Hematopoietic multipotent progenitor cell treated with erythropoietin and hydrocortisone succinate and interleukin-3 and kit ligand, for 15 days (in vitro differentiated cells): ENCODE measurements around the gene NHSL2.

Experiments
- DNase-seq: peaks from one replicate; pipeline ENCODE4 v3.0.0-alpha.2; 2015; ENCODE audit warnings: low spot score

The NHSL2 gene

GRCh38 chrX:72182924-72183323 is 272.3 kb downstream of the NHSL2 start:
- no peak for DNase-seq

DNA sequence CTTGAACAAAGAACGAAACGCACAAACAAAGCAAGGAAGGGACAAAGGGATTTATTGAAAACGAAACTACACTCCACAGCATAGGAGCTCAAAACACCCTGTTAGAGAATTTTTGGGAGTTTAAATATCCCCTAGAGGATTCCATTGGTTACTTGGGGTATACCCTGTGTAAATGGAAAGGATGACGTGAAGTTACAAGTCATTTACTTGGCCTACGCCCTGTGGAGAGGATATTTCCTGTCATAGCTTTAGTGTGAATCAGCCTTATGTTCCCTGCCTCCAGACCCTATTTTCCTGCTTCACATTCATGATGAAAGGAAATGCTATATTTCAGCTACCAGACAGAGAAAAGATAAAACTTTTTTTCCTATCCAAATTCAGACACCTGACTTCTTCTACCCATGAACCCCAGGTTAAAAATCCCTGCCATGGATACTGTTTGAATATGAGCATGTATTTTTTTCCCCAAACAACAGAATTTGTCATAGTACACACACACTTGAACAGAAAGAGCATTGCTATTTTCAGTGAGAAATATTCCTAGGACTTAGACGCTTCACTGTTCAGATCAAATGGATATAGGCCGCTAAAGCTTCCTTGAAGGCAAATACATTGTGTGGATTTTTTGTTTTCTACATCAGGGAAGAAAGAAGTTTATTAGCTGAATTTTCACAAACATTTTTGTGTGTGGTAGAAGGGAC is 291.3 kb downstream of the NHSL2 start:
- DNase-seq = no peak
